OCI-LY1 (cell line): ENCODE results near the gene TMEM272.

Experiments
- CTCF ChIP-seq: fragments of 200-600 bp; sonication (generic), shearing (Covaris generic); IDR thresholded peaks from 2 replicates; pipeline ENCODE4 v1.5.1; 2017; ENCODE audit warnings: mild to moderate bottlenecking, antibody characterized with exemption, low read length, moderate library complexity, mixed read lengths
- EZH2 ChIP-seq: fragments of 200-600 bp; sonication (generic), shearing (Covaris generic); IDR thresholded peaks from 2 replicates; pipeline ENCODE4 v1.8.0; 2017; ENCODE audit warnings: borderline replicate concordance, mixed run types, mild to moderate bottlenecking, antibody characterized with exemption, low read length, moderate library complexity, mixed read lengths

GRCh38 chr13:51856998-51857397, 12.0 kb upstream of the TMEM272 start:
- TF ChIP-seq CTCF (no peak), EZH2 (no peak)
